ENCODE results near the gene ESYT2.
A peak's percentile ranks its signal among the peaks of the same experiment; 100 is the strongest.

Gene ESYT2

DNA sequence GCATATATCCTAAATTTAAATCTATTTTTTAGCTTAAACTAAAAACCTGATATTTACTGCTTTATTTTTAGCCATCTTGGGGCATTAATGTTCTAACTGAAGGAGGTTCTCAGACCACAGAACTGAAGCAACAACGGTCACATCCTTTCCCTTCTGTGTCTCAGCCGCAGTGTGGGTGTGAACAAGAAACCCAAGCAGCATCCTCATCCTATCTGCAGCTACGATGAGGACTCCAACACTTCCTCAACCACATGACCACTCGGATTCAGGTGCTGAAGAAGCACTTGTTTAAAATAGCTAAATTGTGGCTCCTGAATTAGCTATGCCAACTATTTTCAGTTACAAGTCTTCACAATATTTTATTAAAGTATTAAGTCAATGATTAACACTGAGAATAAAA is 5.3 kb downstream of the ESYT2 start:
- DNase-seq: no peak

DNA sequence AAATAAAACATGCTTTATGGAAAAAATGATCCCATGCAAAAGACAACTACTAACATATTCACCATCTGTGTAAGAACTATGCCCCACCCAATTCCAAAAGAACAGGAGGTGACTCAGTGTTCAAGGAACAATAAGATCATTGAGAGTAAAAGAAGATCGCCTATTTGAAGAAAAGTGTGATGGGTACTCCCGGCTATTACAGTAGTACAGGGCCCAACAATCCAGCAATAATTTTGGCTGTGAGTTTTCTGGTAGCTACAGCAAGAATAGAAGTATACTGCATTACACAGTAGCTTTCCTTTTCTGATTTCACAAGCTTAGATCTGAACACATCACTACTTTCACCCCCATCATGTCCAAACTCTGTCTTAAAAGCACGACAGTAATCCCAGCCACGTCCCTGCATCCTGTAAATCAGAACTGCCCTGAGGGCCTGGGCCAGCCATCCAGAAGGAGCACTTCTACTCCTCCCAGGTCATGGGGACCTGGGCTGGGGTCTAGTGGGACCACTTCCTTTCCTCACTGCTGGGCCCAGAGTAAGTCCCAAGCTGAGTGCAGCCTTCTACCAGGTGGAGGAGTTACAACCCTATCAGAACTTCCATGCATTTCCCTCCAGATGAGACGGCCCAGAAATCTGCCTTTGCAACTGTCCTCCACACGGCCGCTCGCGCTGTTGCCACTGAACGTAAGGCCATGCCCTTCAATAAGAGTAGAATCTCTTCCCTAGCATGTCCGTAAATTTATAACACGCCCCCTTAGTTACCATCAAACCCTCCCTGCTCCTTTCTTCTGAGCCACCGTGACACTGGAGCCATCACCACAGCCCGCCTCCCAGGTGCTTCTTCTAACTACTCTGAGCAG is 7.9 kb downstream of the ESYT2 start:
- peak; percentile 85 for DNase-seq

DNA sequence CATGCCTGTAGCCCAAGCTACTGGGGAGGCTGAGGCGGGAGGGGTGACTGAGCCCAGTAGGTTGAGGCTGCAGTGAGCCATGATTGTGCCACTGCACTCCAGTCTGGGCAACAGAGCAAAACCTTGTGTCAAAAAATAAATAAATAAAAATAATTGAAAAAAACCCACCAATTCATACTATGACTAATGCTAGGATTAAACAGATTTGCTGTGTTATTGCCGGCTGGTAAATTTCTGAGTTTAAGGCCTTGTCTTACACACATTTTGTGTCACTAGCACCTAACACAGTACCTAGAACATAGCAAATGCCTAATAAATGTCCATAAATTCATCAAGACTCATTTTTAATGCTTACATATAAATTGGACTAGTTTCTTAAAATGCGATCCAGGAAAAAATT is 8.7 kb downstream of the ESYT2 start:
- DNase-seq: peak; percentile 40

DNA sequence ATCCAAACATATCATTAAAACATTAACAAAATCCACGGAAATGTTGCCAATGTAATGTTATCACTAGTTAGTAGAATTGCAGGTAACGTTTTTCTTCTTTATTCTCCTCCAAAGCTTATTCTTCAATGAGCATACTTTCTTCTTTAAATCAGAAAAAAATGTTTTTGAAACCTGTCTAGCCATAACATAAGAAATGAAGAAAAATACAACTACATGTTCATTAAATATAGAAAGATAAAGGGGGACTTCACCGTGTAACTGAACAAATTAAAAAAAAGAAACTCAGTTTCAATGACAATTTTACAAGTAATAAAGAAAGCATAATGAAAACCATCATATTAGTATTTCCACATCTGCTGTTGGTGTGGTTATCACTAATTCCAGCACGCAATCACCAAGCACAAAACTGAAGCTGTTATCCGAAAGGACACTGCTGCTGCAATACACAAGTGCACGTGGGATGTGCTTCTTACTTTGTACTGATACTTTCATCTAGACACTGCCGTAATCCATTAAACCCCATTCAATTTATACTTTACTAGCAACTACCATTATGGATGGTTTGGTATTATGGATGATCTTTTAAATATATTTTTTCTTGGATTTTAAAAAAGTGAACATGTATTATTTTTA is 9.6 kb downstream of the ESYT2 start:
- no peak for DNase-seq

DNA sequence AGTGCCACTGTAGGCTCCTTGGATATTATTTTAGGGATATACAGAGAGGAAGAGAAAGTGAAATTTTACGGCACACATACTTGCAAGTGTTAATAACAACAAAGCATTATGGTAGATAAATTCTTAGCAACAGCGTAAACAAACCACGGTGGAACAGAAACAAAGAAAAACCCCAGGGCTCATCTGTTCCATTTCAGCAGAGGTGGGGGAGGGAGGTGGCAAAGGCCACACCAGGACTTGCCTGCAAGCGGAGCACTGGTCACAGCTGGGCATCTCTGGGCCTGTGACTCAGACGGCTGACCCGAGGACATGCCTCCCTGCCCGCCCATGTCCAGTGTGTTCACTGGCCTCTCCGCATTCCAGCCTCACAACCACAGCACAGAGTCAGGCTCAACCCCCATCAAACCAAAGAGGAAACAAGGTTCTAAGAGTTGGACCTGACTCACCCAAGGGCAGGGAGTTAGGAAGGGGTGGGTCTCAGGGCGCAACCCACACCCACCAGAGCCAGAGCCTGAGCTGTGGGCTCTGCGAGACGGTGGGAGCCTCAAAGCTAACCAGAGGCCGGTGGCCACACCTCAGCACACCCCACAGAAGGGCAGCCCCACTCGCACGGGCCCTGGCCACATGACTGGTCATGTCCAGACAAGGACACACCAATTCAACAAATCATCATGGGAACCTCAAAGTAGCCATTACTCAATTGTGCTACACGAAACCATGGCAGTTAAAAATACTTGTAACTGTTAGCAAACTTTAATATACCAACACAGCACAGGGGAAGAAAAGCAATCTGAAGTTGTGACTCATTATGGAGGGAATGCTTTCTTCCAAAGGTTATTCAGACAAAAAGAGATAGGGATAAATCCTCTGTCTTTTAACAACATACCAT is 10.7 kb downstream of the ESYT2 start:
- peak; percentile 97 for DNase-seq

DNA sequence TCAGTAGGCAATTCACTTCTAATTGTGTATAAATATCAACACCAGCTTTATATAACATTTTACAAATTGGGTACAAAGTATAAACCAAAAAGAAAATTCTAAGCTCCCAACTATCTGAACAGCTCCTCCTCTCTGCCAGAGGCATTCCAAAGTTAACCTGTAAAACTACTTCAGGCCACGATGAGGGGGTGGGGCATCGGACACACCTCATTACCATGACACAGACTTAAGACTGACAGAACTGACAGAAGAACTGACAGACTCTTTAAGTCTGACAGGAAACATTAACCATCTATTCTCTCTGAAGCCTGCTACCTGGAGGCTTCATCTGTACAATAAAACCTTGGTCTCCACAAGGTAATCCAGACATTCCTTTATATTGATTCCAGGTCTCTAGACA is 12.3 kb downstream of the ESYT2 start:
- DNase-seq: no peak

DNA sequence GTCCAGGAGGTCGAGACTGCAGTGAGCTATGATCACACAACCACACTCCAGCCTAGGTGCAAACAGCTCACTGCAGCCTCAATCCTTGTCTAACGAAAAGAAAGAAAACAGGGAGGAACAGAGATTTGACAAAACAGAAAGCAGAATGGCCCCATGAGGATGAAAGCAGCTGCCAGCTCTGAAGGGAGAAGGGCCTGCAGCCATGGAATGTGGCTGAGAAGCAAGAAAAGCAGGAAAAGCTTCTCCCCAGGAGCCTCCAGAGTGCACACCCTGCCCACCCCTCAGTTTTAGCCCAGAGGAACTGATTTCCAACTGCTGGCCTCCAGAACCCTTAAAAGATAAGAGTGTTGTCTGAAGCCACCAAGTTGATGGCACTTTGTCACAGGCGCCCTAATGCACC is 13.0 kb downstream of the ESYT2 start:
- DNase-seq: no peak

DNA sequence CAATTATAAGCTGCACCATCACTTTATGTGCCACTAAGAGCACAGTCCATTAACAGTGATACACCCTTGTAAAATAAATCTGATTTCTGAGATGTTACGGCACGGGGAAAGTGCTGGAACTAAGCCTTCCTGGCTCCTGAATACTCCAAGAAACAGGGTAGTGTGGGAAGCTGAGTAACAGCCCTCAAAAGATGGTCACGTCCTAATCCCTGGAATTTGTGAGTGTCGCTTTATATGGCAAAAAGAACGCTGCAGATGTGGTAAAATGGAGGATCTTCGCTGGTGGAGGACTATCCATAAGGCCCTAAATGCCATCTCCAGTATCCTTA is 13.5 kb downstream of the ESYT2 start:
- no peak for DNase-seq

DNA sequence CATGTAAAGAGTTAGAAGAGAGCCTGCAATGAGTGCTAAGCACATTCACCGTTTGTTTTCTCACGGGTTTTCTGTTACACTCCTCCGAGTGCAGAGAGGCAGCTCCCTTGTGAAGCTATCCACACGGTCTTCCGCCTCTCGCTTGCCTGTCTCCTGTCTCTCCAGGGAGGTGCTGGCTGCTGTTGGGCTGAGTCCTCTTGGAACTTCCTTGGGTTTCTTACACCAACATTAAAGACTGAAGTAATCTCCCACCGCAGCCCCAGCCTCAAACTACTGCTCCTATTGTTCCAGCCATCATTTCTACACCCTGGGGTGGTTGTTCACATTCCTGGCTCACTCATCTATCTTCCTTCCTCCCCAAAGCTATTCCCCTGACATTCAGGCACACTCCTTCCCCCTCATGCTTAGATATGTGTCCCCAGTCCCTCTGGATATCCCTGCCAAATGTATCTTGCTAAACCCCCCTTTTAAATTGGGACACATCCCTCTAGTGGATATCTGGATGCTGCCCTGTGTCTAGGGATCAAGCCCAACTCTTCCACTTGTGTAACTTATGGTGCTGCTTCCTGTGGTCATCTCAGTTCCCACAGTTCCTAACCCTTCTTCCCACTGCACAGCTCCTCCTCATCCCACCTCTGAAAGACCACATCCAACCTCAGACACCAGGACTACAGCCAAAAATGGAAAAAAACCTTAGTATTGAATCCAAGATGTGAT is 14.1 kb downstream of the ESYT2 start:
- DNase-seq: peak; percentile 56

DNA sequence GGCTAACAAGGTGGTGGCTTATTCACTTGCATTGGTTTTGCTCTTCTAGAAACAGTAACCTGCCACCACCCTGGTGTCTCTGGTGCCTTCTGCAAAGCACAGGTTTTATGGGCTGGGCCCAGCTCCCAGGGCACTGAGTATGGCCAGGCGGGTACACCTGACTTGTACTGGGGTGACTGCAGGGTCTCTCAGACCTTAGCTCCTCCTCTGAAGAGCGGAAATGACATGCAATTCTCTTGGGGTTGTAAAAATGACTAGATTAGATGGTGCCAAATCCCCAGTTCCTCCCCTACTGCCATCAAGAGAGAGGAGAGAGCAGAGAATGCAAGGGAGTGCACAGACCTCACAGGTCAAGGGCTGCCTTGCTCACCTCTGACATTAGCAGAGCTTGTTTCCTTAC is 14.7 kb downstream of the ESYT2 start:
- DNase-seq: no peak

DNA sequence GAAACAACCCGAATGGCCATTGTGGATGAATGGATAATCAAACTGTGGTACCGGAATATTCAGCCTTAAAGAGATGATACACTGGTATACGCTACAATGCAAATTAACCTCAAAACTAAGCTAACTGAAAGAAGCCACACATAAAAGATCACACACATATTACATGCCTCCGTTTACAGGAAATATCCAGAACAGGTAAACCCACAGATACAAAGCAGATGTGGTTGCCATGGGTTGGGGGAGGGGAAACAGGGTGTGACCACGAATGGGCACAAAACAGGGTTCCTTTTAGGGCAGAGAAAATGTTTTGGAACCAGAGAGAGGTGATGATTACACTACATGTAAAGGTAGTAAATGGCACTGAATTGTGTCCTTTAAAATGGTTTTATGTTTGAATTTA is 16.6 kb downstream of the ESYT2 start:
- no peak for DNase-seq

DNA sequence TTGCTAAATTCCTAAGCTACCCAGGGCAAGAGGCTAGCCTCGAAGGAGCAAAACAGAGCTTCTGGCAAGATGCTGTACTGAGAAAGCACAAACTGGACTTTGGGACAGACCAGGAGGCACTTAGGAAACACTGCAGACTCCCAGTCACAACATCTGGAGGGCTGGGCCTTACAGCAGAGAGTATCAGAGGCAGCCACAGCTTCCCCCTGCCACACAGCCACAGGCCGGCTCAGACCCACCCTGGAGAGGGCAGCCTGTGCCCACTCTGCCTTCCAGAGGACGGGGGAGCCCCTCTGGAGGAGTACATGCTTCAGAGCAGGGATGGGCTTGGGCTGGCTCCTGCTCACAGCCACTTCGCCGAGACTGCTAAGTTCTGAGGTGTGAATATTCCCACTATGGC is 17.4 kb downstream of the ESYT2 start:
- DNase-seq: no peak

DNA sequence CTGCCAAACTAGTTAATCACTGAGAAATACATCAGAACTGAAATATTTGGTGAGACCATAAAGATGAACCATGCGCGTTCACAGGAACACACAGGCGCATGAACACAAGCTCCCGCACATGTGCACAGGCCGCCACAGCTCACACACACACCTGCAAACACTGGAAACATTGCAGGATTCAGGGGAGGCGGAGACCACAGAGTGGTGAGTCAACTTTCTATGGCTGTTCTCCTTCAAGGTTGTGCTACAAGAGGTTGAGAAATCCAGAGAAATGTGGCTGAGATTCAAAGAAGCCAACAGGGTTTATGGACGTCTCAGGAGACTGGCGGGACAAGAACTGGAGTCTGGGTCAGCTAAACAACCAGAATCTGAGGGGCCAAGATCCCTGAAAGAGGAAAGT is 17.8 kb downstream of the ESYT2 start:
- no peak for DNase-seq

DNA sequence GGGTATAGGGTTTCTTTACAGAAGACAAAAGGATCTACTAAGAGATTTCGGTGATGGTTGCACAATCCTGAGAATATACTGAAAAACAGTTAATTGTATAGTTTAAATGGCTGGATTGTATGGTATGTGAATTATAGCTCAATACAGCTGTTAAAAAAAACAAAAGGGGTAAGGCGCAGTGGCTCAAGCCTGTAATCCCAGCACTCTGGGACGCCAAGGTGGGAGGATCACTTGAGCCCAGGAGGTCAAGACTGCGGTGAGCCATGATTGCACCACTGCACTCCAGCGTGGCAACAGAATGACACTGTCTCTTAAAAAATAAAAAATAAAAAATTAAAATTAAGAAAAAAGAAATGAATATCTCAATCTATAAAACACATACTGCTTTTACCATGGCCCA is 18.5 kb downstream of the ESYT2 start:
- DNase-seq: no peak

DNA sequence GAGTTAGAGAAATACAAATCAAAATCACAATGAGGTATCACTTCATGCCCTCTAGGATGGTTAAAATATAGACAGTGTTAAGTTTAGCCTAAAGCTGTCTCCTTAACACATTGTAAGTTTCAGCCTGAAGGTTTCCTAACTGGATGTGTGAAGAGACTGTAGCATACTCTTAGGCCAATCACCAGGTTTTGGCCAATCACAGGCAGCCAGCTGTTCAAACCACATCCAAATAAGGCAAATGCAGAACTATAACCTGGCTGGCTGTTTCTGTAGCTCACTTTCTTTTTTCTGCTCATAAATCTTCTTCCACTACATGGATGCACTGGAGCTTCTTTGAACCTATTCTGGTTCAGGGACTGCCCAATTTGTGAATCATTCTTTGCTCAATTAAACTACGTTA is 19.7 kb downstream of the ESYT2 start:
- peak; percentile 40 for DNase-seq

DNA sequence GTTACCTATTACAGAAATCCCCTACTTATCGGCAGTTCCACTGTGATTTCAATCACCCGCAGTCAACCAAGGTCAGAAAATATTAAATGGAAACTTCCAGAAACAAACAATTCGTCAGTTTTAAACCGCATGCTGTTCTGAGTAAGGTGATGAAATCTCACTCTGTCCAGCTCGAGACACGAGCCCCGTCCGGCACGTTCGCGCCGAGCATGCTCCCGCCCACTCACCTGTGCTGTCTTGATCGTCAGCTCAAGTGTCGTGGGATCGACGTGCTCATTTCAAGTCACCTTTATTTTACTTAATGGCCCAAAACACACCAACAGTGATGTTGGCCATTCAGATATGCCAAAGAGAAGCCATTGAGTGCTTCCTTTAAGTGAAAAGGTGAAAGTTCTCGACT is 21.2 kb downstream of the ESYT2 start:
- no peak for DNase-seq

DNA sequence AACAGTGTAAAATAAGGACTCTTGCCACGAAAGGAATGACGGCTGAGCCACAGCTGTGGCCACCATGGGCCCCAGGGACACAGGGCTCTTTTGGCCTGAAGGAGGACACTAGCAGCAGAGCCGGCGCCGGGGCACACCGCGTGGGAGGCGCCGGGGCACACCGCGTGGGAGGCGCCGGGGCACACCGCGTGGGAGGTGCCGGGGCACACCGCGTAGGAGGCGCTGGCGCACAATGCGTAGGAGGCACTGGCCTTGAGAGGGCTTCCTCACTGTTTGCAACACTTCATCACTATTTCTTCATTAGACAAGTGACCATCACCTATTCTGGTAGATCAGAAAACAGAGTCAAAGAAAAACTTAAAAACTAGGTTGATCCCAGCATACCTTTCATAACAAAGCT is 23.4 kb downstream of the ESYT2 start:
- no peak for DNase-seq

DNA sequence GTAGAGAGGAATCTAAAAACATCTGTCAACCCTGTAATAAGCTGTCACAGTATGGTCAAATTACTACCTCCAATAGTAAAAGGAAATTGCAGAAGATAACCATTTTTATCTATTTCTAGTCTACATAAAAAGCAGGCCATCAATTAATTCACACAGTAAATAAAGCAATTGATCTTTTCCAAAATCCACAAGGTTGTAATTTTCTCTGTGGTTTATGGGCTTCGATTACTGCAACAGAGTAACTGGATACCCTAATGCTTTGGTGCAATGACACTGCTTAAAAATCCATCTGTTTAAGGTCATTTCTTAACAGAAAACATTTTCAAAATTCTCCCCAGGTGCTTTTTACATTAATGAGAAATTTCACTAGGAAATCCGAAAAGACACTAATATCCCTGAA is 23.9 kb downstream of the ESYT2 start:
- no peak for DNase-seq

DNA sequence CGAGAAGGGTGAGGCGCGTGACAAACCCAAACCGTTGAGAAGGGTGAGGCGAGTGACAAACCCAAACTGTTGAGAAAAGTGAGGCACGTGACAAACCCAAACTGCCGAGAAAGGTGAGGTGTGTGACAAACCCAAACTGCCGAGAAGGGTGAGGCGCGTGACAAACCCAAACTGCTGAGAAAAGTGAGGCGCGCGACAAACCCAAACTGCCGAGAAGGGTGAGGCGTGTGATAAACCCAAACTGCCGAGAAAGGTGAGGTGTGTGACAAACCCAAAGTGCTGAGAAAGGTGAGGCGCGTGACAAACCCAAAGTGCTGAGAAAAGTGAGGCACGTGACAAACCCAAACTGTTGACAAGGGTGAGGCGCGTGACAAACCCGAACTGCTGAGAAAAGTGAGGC is 25.0 kb downstream of the ESYT2 start:
- DNase-seq: no peak

DNA sequence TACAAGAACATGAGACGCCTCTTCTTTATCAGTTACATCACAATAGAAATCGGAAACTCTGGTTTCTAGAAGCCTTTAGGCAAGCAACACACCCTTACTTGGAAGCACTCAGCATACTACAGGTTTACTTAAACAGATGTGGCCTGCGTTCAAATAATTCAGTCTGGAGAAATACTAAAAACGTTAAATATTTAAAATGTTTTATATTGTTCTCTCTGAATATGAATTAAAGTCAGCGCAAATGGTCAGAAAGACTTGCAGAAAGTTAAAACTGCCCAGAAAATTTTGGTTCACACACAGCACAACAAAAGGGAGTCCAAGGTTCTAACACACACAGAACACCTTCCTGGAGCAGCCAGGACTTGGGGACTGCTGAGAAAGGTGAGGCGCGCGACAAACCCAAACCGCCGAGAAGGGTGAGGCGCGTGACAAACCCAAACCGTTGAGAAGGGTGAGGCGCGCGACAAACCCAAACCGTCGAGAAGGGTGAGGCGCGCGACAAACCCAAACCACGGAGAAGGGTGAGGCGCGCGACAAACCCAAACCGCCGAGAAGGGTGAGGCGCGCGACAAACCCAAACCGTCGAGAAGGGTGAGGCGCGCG is 25.8 kb downstream of the ESYT2 start:
- no peak for DNase-seq

DNA sequence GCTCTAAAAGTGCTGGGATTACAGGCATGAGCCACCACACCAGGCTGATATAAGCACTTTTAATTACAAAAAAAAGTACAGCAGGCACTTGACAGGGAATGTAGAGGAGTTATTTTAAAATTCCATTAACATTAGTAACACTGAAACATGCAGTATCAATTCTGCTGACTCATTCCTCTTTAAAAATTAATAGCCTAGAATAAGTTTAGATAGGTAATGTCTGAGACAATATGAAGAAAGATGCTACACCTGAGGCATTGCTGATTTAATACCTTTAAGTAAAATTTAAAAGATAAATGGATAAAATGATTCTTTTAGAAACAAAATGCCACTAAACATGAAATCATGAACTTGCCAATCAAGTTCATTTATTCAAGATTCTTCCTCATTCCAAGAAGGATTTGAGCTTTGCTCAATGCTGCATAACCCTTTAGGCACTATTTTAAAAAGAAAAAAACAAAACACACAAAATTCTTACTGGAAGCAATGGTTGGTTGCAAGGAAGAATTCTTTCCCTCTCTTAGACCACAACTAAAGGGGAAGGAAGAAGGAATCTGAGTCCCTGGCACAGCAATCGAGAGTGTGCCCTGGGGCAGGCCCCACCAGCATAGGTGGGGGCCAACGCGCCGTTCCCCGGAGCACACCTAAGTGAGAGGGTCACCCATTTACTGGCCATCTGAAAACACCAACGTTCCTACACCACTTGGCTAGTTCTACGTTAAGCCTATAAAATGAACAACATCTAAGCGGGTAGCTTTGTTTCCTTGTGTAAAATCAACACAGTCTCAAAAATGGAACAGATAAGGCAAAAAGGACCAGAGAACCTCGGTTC is 26.6 kb downstream of the ESYT2 start:
- peak; percentile 81 for DNase-seq

DNA sequence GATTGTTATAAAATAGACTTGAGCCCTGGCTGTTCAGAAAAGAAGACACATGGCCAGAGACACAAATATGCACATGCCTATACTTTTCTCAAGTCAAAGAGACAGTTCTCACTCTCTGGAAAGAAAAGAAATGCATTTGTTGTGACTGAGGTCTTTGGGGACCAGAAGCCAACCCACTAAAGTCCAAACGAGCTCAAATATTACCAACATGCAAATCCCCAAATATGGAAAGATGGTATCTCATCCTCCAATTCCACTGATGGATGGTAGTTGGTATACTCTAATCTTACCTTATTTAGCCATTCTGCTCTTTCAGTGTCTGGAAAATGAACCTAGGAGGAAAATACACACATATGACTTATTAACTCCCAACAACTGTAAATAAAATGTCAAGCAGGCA is 30.6 kb downstream of the ESYT2 start:
- DNase-seq: peak; percentile 52
